ENCODE data around the gene KHSRP.

- TF ChIP-seq SUZ12 (IDR thresholded peaks at IDR 0.05) = no peak
- no peak for TF ChIP-seq SP1 (IDR thresholded peaks at IDR 0.05)
- TF ChIP-seq FOXA1 (IDR thresholded peaks at IDR 0.05) = no peak
- no peak for TF ChIP-seq TARDBP (IDR thresholded peaks at IDR 0.05)
- no peak for TF ChIP-seq NFRKB (IDR thresholded peaks at IDR 0.05)
- no peak for TF ChIP-seq L3MBTL2 (conservative IDR thresholded peaks at IDR 0.05)
- TF ChIP-seq FOXM1 (IDR thresholded peaks at IDR 0.05; ENCODE audit: borderline replicate concordance) = no peak
These were observed 40.4 kb upstream of the KHSRP start for GRCh38 chr19:6465006-6465405.
